Neural crest cell (in vitro differentiated cells): ENCODE measurements around the gene EVI5L. TPM values are rescaled to one million over a fixed set of nuclear protein-coding genes. Genes with fewer than 3 reads are reported as not detected.

Experiments
- DNase-seq: peaks from one replicate; pipeline ENCODE4 v3.0.0; 2021; ENCODE audit warnings: low read depth, mixed read lengths, low spot score
- H3K27ac Mint-ChIP-seq: one replicate; pipeline ENCODE4 v1.8.0; 2021; ENCODE audit warnings: mild to moderate bottlenecking, mixed read lengths; ENCODE audit not compliant: unreplicated experiment
- H3K27me3 Mint-ChIP-seq: 2 replicates; pipeline ENCODE4 v1.8.0; 2021; ENCODE audit warnings: low read depth, mild to moderate bottlenecking, mixed read lengths
- H3K36me3 Mint-ChIP-seq: 2 replicates; pipeline ENCODE4 v1.8.0; 2021; ENCODE audit warnings: low read depth, mild to moderate bottlenecking, mixed read lengths
- H3K4me1 Mint-ChIP-seq: 2 replicates; pipeline ENCODE4 v1.8.0; 2021; ENCODE audit warnings: mixed read lengths
- H3K4me3 Mint-ChIP-seq: one replicate; pipeline ENCODE4 v1.8.0; 2021; ENCODE audit warnings: mild to moderate bottlenecking, mixed read lengths
- H3K9me3 Mint-ChIP-seq: 2 replicates; pipeline ENCODE4 v1.8.0; 2021; ENCODE audit warnings: mixed read lengths
- total RNA-seq: library from RNA; stranded (reverse); gene quantifications from 2 replicates; pipeline ENCODE4 v1.2.1, GENCODE V29; 2021
- TF ChIP-seq, protein P1 (sequence below): fragments of 200-600 bp; sonication (generic); conservative IDR thresholded peaks from 2 replicates; pipeline ENCODE4 v1.5.0; 2021; ENCODE audit warnings: antibody characterized with exemption, mild to moderate bottlenecking

Gene EVI5L
- total RNA-seq, 1 donor from 2014 or later, result 19.5 TPM

DNA sequence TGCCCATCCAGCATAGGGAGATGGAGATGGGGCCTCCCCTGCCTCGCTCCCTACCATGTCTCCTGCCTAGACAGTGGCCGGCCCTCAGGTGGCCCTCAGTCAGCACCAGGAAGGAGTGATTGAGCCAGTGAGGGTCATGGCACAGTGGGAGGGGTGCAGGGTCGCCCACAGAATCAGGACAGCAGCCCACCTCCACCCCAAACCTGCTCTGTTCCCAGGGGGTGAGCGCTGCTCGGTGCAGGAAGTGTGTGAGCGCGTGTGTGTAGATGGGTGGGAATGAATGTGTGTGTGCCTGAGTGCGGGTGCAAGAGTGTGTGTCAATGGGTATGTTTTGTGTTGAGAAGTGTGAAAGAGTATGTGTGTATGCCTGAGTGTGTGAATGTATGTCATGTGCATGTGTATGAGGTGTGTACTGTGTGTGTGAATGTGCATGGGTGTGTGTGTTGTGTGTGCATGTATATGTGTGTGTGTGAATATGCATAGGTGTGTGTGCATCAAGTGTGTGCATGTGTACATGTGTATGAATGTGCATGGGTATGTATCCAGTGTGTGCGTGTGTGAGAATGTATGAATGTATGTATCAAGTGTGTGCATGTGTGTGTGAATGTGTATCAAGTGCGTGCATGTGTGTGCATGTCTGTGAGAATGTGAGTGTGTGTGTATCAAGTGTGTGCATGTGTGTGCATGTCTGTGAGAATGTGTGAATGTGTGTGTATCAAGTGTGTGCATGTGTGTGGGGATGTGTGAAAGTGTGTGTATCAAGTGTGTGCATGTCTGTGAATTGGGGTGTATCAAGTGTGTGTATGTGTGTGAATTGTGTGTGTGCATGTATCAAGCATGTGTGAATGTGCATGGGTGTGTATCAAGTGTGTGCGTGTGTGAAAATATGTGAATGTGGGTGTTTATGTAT, 12.0 kb downstream of the EVI5L start:
- Mint-ChIP-seq H3K36me3 (no peaks in the 10 kb centered on the region), H3K27me3 (no peaks in the 10 kb centered on the region), H3K9me3 (no peaks in the 10 kb centered on the region), H3K4me3 (no peak overlapping the region), H3K4me1 (no peaks in the 10 kb centered on the region), H3K27ac (no peak overlapping the region)
- TF ChIP-seq, protein P1, sequence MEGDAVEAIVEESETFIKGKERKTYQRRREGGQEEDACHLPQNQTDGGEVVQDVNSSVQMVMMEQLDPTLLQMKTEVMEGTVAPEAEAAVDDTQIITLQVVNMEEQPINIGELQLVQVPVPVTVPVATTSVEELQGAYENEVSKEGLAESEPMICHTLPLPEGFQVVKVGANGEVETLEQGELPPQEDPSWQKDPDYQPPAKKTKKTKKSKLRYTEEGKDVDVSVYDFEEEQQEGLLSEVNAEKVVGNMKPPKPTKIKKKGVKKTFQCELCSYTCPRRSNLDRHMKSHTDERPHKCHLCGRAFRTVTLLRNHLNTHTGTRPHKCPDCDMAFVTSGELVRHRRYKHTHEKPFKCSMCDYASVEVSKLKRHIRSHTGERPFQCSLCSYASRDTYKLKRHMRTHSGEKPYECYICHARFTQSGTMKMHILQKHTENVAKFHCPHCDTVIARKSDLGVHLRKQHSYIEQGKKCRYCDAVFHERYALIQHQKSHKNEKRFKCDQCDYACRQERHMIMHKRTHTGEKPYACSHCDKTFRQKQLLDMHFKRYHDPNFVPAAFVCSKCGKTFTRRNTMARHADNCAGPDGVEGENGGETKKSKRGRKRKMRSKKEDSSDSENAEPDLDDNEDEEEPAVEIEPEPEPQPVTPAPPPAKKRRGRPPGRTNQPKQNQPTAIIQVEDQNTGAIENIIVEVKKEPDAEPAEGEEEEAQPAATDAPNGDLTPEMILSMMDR, result no peak
- no peak for DNase-seq

DNA sequence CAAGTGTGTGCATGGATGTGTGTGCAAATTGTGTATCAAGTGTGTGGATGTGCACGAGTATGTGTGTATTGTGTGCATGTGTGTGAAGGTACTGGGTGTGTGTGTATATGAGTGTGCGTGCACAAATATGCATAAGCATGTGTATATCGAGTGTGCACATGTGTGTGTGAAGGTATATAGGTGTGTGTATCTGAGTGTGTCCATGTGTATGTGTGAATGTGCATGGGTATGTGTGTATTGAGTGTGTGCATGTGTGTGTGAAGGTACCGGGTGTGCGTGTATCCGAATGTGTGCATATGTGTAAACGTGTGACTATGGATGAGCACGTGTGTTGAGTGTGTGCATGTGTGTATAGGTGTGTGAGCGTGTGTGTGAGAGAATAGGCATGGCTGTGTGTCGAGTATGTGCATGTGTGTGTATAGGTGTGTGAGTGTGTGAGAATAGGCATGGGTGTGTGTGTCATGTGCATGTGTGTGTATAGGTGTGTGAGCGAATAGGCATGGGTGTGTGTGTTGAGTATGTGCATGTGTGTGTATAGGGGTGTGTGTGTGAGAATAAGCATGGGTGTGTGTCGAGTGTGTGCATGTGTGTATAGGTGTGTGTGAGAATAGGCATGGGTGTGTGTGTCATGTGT, 12.8 kb downstream of the EVI5L start:
- no peaks in the 10 kb centered on the region for H3K9me3 Mint-ChIP-seq
- DNase-seq, result no peak
- TF ChIP-seq, protein P1, result no peak
- H3K27ac Mint-ChIP-seq, result no peak overlapping the region
- H3K36me3 Mint-ChIP-seq, result no peaks in the 10 kb centered on the region
- no peaks in the 10 kb centered on the region for H3K4me1 Mint-ChIP-seq
- H3K27me3 Mint-ChIP-seq, result no peaks in the 10 kb centered on the region
- H3K4me3 Mint-ChIP-seq, result no peak overlapping the region

DNA sequence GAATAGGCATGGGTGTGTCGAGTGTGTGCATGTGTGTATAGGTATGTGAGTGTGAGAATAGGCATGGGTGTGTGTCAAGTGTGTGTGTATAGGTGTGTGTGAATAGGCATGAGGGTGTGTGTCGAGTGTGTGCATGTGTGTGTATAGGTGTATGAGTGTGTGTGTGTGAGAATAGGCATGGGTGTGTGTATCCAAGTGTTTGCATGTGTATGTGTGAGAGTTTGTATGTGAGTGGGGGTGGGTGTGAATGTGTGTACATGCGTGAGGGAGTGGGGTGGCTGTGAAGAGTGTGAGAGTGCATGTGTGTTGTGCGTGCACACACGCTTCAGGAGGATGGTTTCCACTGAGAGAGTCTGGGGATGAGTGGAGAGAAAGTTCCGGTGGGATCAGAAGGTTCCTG, 13.5 kb downstream of the EVI5L start:
- H3K36me3 Mint-ChIP-seq, result no peaks in the 10 kb centered on the region
- H3K27ac Mint-ChIP-seq, result no peak overlapping the region
- H3K4me1 Mint-ChIP-seq, result no peaks in the 10 kb centered on the region
- no peaks in the 10 kb centered on the region for H3K27me3 Mint-ChIP-seq
- no peak overlapping the region for H3K4me3 Mint-ChIP-seq
- TF ChIP-seq, protein P1, result no peak
- H3K9me3 Mint-ChIP-seq, result no peaks in the 10 kb centered on the region
- no peak for DNase-seq

DNA sequence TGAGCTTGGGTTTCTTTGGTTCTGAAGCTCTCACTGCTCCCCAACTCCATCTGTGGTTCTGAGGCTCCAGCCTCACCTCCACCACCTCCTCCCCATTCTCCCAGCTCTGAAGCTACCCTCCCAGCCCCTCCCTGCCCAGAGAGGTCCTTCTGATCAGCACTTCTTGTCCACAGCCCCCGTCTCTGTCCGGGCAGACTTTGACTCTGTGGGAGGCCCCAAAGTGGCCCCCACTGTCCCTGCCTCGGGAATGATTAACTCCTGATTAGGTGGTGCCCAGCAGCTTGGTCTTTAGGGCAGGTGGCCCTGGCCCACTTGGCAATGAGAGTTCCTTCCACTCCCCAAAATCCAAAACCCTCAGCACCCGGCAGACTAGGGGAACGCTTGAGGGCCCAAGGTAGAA, 14.4 kb downstream of the EVI5L start:
- no peak overlapping the region for H3K4me3 Mint-ChIP-seq
- H3K4me1 Mint-ChIP-seq, result no peaks in the 10 kb centered on the region
- H3K36me3 Mint-ChIP-seq, result no peaks in the 10 kb centered on the region
- TF ChIP-seq, protein P1, result no peak
- H3K27me3 Mint-ChIP-seq, result no peaks in the 10 kb centered on the region
- H3K27ac Mint-ChIP-seq, result no peak overlapping the region
- DNase-seq, result no peak
- H3K9me3 Mint-ChIP-seq, result no peaks in the 10 kb centered on the region

DNA sequence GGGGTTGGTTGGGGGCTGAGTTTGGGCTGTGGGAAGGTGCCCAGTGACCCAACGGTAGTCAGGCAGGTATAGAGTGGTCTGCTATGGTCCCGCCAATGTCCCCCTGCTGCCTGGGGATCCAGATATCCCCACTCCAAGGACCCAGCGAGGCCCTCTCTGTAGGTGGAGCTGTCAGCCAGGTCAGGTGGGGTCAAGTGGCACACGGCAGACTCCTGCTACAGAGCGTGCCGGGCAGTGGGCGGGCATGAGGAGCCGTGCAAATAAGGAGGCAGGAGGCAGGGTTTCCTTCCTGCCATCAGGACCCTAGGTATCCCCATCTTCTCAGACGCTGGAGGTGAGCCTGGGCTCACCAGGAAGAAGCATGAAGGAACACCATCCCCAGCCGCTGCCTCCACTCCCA, 14.9 kb downstream of the EVI5L start:
- TF ChIP-seq, protein P1, result no peak
- H3K9me3 Mint-ChIP-seq, result no peaks in the 10 kb centered on the region
- no peak for DNase-seq
- no peaks in the 10 kb centered on the region for H3K36me3 Mint-ChIP-seq
- no peak overlapping the region for H3K4me3 Mint-ChIP-seq
- H3K27me3 Mint-ChIP-seq, result no peaks in the 10 kb centered on the region
- no peak overlapping the region for H3K27ac Mint-ChIP-seq
- no peaks in the 10 kb centered on the region for H3K4me1 Mint-ChIP-seq
